ENCODE measurements around the gene MTHFD2L. TPM values are rescaled to one million over a fixed set of nuclear protein-coding genes. Genes with fewer than 3 reads are reported as not detected.
"Not testable (repeated sequence)": the region's sequence is repeated elsewhere in the genome, so short reads cannot be mapped to it uniquely, and the experiment has no call there.

The MTHFD2L gene
- 1 to 10 TPM; 8.6 to 9.3 TPM for total RNA-seq

DNA sequence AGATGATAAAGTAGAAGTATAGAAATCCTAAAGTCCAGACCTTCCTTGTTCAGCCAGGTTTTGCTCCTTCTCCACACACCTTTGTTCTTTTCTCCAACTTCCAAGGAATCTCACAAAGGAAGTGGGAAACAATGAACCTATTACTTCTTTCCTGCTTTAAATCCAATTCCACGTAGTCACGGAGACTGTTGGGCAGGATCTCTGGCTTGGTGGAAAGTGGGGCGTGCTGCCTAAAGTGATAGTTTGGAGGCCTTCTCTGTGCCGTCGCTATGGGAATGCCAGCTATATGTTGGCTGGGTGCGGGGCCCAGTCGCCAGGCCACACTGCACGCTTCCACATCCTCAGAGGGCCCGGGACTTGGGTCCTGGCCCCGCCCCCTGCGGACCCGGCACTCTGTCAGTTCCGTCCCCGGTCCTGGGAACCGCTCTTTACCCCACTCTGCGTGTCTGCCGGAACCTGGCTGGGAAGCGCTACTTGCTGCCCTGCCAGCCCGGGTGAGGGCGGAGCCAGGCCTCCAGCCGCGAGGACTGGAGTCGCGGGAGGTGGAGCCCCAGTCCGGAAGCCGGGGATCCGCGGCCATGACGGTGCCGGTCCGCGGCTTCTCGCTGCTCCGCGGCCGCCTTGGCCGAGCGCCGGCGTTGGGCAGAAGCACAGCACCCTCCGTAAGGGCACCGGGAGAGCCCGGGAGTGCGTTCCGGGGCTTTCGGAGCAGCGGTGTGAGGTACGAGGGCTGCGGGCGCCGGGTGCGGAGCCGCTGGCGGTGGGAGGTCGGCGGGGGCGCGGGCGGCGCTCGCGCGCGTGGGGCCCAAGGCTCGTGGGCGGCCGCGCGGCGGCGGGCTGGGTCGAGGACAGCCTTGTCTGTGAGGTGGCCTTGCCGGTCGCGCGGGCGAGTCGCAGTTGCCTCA is at the start of gene MTHFD2L:
TSS of gene MTHFD2L (plus strand) at position 558 of the 905 bp plus-strand sequence. CDS start at position 579, 21 bp downstream.
- ChIA-PET CTCF (no interaction called here), POLR2A (interaction anchor here (0.6 kb wide), 1 partner anchor 58 kb away, joined by 3 read pairs; no protein-coding TSS in a partner anchor)

DNA sequence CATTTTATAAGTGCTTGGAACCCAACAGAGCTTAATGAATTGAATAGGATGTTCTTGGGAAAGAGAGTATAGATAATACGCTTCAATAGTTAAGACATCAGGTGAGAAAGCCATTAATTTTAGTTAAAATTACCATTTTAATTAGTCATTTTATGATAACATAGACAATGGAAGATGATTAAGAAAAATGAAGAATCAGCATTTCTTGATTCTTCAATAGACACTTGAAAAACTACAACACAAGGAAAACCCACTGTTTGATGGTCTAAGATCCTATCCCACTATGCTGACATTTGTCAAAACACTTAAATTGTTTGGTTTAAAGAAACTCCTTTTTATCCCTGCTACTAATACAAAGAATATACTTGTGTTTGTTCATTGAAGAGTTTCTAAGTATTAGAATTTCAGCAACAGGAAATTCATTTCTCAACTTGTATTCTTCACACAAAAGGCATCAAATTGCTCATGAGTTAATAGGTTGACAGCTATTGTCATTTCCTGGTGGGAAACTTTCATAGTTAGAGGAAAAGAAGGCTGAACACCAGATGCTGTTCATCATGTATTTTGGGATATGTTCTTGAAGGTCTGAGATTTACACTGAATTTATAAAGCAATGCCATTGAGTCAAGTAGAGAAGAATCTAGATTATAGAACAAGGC is 49.3 kb upstream of the MTHFD2L start:
- ChIA-PET CTCF (no interaction called here), POLR2A (no interaction called here)

DNA sequence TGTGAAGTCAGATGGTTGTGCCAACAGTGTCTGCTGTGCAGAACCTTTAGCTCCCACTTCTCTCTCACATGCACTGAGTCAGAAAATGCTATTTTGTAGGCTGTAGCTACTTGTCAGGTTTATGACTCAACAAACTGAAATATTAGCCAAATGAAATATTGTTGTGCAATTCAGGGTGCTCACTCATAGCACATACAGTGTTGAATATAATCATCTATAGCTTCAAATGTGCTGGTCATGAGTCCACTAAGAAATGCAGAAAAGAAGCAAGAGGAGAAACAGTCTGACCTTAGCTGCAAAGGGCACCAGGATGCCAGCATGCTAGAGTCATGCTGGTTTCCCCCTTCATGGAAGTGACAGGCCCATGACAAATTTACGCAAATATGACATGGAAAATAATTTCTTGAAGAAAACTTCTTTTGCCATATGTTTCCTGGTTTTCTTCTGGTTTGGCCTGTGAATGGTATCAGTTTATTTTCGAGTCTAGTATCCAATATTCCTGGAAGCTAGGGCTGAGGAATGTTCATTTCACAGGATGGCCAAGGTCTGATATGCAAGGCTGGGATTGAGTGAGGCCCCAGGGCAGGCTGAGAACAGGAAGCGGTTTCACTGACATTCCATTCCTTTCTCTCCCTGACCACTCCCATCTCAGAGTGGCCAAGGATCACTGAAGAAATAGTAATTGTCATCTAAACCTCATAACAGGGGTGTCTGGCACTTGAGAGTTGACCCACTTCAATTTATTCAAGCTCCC is 48.6 kb upstream of the MTHFD2L start:
- ChIA-PET POLR2A (no interaction called here), CTCF (no interaction called here)

DNA sequence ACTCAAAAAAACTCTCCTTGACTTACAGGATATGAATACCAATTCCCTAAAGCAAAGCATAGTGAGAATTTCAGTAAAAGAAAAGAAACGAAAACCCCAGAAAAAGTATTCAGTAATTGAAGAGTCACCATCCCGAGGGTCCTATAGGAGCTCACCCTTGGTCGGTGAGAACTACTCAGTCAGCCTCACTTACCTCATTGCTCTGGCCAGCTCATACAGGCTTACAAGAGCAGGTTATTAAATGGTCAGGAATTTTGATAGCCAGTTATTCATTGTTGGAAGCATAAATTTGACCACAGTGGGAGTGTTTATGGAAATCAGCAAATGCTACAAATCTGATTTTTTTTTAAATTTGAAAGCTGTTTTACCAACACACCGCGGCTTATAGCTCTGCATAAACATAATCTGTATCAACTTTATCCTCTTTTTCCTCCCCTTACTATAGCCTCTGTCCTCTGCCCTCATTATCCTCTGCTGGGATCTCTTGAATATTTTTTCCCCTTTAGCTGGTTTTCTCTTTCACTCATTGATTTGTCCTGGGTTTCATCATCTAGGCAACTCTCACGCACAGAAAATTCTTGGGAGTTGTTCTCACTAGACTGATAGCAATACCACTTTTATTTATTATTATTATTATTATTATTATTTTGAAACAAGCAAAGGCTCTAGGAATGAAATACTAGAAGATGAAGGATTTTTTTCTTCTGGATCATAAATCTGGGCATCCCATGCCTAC is 47.9 kb upstream of the MTHFD2L start:
- CTCF ChIA-PET = no interaction called here
- POLR2A ChIA-PET = no interaction called here

DNA sequence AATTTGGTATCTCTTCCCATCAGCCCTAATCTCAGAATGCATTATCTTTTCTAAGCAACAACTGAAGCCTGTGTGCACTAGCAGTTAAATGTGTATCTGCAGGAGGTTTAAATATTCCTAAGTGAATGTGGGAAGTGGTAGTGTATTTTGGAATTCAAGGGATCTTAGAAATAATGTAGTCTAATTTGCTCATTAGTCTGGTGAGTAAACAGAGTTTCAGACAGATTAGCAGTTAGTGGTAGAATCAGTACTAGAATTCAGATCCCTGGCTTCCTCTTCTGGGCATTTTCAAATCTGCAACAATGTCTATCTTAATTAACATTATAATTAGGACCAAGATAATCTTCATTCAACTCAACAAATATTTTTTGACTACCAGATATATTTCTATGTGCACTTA is 47.2 kb upstream of the MTHFD2L start:
- ChIA-PET POLR2A (no interaction called here), CTCF (no interaction called here)

DNA sequence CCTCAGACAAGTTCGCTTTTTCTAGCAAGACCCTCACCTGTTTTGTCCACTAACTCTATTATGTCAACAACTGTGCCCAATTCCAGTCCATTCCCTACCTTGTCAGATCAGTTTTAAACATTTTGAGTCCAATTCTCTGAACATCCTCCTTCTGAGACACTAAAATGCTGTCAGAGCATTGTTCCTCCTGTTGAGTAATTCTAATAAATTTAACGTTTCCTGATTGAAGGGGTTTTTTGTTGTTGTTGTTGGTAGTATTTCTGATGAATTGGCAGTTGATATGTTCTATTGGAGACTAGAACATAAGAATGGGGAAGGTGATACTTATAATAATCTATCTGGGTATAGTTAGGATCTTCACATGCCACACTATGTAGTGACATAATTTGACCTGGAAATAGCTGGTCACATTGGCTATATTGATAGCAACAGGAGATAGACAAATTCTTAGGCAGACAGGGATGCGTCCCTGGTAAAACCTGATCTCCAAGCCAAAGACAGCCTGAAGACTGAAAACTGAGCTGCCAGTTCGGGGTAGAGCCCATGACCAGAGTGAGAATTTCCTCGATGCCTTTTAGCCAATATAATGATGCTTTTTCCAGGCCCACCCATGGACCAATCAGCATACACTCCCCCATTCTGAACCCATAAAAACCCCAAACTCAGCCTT is 46.5 kb upstream of the MTHFD2L start:
- POLR2A ChIA-PET = no interaction called here
- CTCF ChIA-PET = no interaction called here

DNA sequence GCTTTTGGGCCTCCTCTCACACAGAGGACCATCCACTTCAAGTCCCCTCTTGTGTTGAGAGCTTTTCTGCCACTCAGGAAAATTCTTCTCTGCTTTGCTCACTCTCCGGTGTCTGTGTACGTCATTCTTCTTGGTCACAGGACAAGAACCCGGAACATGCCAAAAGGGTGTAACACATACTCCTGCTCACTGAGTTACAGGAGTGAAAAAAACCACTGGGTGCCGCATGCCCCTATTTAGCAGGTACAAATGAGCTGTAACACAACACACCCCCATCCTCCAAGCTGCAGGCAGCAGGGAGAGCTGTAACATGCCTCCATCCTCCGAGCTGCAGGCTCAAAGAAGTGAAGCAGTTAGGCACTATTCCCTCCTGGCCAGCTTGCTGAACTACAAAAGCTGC is 45.9 kb upstream of the MTHFD2L start:
- CTCF ChIA-PET = no interaction called here

DNA sequence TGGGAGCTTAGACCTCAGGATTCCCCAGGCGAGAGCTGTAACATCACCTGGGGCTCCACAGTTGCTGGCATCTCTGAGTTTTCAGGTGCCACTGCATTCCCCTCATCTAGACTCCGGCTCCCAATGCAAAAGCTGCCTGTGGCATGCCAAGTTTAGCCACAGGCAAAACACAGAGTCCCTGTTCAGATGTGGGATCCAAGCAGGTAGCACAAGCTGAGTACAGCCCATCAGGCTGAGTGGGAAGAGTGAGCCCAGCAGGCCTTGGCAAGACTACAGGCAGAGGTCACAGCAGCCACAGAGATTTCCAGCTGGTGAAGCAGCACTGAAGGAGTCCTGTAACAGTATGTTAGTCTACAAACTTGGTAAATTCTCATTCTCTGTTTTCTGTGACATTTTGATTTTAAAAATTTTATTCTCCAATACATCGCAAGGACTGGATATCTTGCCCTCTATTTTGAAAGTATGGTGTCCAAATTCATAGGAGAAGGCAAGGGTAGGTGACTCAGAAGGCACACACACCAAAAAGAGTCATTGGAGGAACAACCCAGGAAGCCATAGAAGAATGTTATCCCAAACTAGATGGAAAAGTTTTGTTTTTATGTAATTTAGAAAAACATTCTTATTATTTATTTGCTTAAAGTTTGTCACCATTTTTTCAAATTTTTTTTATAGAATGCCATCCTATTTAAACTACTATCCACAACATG is 45.4 kb upstream of the MTHFD2L start:
- ChIA-PET CTCF (no interaction called here), POLR2A (no interaction called here)

More for the DNA sequence above, 45.9 kb upstream of the MTHFD2L start:
- POLR2A ChIA-PET = no interaction called here

DNA sequence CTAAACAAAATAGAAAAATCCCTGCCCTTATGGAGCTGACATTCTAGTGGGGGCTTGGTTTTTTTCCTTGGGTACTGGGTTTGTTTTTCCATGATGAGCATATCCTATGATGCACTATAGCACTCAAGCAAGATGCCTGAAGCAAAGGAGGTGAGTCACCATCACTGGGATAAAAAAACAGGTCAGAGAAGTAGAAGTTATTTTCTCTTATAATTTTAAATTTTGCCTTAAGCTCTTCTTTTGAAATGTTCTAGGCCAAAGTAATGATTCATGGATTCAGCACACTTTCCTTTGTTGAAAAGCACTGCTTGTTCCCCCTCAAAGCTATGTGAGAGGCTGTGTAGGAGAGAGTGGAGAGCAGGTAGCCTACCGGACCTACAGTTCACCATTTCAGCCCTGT is 43.7 kb upstream of the MTHFD2L start:
- POLR2A ChIA-PET = no interaction called here
- CTCF ChIA-PET = no interaction called here

DNA sequence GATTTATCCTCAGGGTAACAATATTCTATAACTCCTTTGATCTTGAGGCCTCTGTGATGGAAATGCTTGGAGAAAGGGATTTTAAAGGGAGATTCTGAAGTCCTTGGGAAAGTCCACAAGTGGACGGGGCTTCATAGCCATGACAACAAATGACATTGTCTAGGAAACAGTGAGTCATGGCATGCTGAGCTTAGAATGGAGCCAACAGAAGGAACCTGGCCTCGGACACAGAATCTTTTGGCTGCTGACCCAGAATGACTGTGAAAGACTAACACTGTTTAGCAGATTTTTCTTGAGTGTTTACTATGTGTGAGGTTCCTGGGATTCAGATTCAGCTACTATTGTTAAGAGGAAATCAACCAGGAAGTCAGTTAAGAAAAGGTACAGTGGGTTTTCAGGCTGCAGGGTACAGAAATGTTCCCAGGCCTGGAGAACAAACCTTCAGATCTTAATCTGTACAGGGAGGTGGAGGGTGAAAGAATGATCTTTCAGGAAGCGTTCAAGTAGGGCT is 40.8 kb upstream of the MTHFD2L start:
- ChIA-PET POLR2A (no interaction called here), CTCF (no interaction called here)

DNA sequence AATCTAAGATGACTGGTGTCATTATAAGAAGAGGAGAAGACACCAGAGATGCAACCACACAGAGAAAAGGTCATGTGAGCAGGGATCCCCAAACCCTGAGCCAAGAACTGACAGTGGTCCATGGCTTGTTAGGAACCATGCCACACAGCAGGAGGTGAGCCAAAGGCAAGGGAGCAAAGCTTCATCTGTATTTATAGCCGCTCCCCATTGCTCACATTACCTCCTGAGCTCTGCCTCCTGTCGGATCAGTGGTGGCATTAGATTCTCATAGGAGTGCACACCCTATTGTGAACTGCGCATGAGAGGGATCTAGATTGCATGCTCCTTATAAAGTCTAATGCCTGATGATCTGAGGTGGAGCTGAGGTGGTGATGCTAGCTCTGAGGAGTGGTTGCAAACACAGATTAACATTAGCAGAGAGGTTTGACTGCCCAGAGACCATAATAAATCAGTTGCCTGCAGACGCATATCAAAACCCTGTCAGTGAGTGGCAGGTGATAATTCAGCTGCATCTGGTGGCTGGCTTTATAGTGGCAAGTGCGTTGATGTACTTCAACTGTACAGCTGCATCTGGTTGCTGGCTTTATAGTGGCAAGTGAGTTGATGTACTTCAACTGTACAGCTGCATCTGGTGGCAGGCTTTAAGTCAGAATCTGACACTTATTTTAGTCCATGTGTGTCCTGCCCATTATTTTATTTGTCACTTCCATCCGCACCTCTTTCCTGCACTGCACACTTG is 39.1 kb upstream of the MTHFD2L start:
- ChIA-PET POLR2A (no interaction called here), CTCF (no interaction called here)

DNA sequence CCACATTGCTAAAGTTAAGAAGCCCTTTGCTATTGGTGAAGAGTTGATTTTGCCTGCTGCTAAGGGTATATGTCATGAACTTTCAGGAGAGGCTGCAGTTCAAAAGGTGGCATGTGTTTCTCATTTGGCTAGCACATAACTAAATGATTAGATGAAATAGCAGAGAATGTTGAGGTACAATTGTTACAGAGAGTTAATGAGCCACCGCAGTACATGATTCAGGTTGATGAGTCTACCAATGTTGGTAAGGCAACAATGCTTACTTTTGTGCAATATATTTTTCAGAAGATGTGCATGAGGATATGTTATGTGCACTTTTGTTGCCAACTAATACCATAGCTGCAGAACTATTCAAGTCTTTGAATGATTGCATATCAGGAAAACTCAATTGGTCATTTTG is 37.8 kb upstream of the MTHFD2L start:
- ChIA-PET CTCF (no interaction called here), POLR2A (no interaction called here)

DNA sequence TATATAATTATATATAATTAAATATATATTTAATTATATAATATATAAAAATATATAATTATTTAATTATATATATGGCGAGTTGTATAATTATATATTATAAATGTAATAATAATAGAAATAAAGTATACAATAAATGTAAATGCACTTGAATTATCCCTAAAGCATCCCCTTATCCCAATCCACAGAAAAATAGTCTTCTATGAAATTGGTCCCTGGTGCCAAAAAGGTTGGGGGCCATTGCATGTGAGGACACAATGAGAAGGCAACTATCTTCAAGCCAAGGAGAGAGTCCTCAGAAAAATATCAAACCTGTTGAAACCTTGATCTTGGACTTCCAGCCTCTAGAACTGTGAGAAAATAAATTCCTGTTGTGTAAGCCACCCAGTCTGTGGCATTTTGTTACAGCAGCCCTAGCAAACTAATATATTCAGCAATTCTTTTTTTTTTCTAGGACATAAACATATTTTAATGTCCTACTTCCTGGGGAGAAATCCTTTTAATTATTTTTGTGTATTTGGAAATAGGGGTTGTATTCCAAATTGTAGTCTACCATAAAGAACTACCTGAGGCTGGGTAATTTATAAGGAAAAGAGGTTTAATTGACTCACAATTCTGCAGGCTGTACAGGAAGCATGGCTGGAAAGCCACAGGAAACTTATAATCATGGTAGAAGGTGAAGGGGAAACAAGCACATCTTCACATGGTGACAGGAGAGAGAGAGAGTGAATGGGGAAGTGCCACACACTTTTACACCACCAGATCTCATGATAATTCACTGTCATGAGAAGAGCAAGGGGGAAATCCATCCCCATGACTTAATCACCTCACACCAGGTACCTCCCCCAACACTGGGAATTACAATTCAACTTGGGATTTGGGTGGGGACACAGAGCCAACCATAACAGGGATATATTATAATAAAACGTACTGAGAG is 36.0 kb upstream of the MTHFD2L start:
- POLR2A ChIA-PET = no interaction called here
- CTCF ChIA-PET = no interaction called here

DNA sequence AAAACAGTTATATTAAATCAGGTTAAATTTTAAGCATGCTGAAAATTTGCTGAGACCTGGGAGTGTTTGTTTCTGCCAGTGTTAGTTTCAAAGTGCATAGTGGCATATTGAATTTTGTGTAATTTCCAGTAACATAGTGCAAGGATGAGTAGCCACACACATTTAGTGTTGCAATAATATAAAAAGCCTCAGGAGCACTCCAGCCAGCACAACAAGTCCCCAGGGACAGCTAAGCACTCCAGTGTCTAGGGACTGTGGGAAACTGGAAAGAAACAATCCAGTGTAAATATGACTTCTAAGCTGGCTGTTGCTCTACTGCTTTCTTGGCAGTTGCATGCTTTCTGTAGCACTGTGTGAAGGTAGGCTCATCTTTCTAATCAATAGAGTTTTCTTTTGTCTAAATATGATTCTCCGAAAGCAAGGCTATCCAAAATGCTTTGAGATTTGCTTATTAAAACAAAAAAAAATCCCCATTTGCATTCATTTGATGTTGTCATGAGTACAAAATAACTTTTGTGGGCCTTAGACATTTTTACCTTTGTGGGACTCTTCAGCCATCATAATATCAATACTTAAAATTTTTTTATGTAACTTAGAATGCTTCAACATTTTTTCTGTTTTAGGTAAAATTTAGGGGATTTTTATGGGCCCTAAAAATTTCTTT is 34.7 kb upstream of the MTHFD2L start:
- CTCF ChIA-PET = no interaction called here
- POLR2A ChIA-PET = no interaction called here

DNA sequence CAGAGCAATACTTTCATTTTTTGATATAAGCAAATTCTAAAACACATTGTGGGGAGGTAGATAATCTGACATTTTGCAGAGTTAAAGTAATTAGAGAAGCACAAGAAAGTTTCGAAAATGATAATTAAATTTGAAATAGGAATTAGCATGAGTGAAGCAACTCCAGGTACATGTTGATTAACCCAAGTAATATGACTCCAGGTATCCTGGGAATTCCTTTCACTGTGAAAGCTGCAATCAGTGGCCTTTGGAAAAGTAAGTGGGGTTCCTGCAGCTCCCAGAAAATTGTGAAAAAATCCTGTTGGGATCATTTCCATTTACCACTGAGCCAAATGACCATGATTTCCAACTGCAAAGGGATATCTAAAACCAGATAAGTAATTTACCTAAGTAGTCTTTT is 32.9 kb upstream of the MTHFD2L start:
- POLR2A ChIA-PET = no interaction called here
- CTCF ChIA-PET = no interaction called here

DNA sequence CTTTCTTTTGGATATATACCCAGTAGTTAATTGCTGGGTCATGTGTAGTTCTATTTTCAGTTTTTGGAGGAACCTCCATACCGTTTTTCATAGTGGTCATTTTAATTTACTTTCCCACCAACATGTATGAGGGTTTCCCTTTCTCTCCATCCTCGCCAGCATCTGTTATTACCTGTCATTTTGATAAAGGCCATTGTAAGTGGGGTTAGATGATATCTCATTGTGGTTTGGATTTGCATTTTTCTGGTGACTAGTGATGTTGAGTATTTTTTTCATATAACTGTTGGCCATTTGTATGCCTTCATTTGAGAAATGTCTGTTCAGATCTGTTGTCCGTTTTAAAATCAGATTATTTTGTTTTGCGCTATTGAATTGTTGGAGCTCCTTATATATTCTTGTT is 30.2 kb upstream of the MTHFD2L start:
- CTCF ChIA-PET = no interaction called here
- POLR2A ChIA-PET = no interaction called here

DNA sequence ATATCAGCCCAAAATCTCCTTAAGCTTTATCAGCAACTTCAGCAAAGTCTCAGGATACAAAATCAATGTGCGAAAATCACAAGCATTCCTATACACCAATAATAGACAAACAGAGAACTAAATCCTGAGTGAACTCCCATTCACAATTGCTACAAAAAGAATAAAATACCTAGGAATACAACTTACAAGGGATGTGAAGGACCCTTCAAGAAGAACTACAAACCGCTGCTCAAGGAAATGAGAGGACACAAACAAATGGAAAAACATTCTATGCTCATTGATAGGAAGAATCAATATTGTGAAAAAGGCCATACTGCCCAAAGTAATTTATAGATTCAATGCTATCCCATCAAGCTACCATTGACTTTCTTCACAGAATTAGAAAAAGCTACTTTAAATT is 27.1 kb upstream of the MTHFD2L start:
- CTCF ChIA-PET = interaction anchor here (0.5 kb wide), 1 partner anchor 32 kb away, joined by 4 read pairs; no protein-coding TSS in a partner anchor

More for the DNA sequence above, 27.1 kb upstream of the MTHFD2L start:
- POLR2A ChIA-PET = not testable (repeated sequence)
